NCI-H510A (cell line): Measurements from ENCODE around the gene COX5A.
"Not testable (repeated sequence)": the region's sequence is repeated elsewhere in the genome, so short reads cannot be mapped to it uniquely, and the experiment has no call there.

Experiments used
- DNase-seq: peaks from one replicate; lab custom pipeline; 2025; lab: John Stamatoyannopoulos, UW

The COX5A gene

DNA sequence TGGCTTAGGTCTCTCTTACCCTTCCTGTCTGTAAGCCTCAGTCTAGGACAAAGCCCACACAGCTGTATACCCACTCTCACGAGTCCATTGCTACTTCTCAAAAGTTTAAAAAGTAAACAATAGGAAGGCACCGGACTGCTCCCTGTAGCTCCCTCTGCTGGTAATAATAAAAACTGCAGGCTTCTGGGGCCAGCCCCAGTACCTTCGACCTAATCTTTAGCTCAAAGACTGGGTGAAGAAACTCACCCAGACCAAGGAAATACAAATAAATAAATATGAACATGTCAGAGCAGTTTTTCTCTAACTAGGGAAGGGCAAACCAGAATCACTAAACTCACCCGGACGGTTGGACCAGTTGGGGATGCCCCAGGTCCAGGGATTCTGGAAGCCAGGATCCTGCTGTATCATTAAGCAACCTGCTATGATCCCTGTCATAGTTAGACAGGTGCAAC is 36.2 kb downstream of the COX5A start:
- DNase-seq, result no peak

DNA sequence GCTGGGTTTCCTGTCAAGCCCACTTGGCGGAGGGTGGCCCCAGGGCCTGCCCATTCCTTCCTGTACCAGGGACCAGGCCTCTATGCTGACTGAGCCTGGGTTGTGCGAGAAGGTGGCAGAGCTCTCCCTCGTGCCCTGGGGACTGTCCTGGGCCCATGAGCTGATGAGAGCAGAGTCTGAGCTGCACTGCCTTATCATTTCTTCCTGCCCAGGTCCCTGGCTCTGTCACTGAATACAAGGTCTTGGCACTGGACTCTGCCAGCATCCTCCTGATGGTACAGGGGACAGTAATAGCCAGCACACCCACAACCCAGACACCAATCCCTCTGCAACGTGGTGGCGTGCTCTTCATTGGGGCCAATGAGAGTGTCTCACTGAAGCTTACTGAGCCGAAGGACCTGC is 40.6 kb downstream of the COX5A start:
- no peak for DNase-seq

DNA sequence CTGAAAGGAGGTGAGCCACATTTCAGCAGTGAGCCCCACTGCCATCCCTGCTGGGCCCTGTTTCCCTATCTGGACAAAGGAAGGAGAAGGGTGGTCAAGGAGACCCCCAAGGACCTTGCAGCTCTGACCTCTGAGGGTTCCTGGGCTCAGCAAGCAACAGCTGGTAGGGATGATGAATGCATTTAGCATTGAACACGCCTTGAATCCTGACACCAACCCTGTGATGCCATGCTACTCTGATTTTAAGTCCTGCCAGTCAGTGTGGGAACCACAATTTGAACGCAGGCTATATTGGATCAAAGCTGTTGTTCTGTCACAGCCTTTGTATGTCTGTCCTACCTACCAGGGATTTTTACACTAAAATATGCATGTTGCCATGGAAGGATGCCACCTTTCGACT is 41.6 kb downstream of the COX5A start:
- DNase-seq, result no peak

DNA sequence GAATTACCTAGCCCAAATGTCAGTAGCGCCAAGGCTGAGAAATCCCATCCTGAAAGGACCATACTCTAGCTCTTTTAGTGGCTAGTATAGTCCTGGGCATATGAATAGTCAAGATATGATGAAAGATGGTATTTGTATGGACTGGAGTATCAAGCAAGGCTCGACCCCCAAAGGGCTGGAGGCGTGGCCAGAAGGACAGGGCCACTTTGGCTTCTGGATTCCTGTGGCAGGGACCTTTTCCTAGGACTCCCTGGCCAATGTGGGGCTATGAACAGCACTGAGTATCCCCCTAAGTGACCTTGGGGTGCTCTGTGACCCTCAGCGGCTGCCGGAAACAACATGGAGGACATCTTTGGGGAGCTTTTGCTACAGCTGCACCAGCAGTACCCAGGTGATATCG is 42.0 kb downstream of the COX5A start:
- DNase-seq, result no peak

DNA sequence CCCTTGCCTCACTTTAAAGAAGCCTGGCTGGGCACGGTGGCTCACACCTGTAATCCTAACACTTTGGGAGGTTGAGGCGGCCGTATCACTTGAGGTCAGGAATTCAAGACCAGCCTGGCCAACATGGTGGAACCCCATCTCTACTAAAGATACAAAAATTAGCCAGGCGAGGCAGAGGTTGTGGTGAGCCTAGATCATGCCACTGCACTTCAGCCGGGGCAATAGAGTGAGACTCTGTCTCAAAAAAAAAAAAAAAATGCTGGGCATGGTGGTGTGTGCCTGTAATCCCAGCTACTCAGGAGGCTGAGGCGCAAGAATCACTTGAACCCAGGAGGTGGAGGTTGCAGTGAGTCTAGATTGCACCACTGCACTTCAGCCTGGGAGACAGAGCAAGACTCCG is 43.5 kb downstream of the COX5A start:
- DNase-seq, result not testable (repeated sequence)

DNA sequence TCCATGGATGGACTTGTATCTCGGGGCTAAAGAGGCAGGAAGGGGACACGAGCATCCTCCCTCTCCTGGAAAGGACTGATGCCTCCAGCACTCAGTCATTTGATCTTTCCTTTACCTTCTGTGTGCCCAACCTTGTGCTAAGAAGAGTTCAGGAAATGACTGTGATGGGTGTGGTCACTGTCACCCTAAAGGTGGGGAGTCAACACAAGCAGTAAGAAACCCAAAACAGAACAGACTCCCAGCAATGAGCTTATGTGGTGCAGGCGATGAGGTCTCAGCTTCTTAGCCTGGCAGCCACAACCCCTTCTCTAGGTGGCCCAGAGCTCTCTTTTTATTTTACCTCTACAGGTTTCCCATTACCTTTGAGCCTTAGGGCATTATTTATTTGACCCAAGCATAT is 44.2 kb downstream of the COX5A start:
- no peak for DNase-seq

DNA sequence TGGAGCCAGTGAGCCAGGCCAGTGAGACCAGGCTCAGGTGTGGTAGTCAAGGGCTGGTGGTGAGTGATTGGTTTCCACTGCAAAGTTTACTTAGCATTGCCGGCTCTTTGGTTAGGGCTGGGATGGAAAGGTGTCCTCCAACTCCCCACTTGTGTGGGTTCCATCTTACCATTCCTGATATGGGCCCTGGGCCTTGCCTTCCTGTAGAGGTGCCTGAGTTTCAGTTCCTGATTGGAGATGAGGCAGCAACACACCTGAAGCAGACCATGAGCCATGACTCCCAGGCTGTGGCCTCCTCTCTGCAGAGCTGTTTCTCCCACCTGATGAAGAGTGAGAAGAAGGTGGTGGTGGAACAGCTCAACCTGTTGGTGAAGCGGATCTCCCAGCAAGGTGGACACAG is 44.9 kb downstream of the COX5A start:
- no peak for DNase-seq

DNA sequence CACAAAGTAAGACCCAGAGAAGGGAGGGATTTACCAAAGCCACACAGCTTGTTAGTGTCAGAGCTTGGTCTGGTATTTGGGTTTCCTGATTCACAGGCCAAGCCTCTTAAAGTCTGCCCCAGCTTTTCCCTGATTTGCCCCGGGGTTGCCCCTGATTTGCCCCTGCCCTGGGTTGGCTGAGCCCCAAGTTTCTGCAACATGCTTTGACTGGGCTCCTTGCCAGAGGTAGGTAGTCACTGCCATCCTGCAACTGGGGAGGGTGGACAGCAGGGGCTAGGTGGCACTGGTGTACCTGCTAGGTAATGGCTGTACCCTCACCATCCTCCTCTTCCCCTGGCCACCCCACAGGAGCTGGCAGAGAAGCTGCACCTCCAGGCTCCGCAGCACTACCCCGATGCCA is 45.6 kb downstream of the COX5A start:
- DNase-seq, result no peak

DNA sequence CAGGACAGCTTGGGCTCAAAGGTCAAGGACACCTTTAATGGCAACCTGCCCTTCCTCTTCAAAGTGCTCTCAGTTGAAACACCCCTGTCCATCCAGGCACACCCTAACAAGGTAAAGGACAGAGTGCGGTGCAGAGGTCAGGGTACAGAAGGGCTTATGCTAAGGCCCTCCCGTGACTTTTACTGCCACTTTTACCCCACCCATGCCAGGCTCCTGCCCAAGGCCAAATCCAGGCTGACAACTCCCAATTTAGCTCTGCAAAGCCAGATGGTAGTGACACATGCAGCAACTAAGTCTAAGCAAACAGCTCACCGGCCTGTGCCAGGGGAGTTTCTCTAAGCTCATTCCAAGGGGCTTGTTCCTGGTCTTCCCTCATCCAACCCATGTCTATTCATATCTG is 46.4 kb downstream of the COX5A start:
- DNase-seq, result no peak

DNA sequence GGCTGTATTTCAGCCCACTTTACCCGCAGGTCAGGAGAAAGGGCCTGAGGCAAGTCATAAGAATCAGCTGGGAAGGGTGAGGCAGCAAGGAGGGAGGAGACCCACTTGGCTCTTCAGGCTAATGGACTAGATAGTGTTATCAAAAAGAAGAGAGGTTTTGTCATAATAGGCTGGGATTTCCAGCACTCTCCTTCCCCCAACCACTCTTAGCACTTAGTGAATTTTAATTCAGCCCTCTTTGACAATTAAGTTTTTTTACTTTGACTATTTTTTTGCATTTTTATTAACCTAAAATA is 47.3 kb downstream of the COX5A start:
- DNase-seq, result no peak

DNA sequence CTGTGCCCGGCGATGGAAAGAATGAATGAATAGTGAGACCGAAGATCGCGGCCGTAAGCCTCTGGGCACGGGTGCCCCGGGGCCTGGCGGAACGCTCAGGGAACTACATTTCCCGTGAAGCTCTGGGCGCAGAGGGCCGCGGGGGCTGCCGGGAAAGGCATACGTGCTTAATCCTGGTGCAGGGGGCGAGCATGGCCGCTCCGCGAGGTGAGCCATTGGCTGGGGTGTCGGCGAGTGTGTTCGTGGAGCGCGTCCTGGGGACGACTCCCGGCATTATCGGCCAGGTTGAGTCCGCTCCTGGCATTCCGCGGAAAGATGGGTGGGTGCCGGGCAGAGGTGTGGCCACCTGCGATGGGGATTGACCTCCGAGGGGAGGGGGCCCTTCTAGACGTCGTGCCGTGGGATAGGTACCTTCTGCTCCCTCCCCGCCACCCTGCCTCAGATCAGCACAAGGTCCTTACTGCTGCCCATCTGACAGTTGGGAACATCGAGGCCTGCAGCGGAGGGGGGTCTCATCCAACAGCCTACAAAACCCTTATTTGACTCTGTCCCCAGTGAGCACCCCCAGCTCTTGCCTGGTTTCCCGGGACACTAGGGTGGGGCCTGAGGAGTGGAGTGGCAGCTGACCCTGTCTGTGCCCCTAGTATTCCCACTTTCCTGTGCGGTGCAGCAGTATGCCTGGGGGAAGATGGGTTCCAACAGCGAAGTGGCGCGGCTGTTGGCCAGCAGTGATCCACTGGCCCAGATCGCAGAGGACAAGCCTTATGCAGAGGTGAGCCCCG is 47.8 kb downstream of the COX5A start, which contains the start of gene MPI:
Gene MPI, plus strand, starts transcription at position 160 of the 782 bp plus-strand sequence. Its CDS starts 32 bp downstream, at position 192.
- peak; percentile 60 for DNase-seq

DNA sequence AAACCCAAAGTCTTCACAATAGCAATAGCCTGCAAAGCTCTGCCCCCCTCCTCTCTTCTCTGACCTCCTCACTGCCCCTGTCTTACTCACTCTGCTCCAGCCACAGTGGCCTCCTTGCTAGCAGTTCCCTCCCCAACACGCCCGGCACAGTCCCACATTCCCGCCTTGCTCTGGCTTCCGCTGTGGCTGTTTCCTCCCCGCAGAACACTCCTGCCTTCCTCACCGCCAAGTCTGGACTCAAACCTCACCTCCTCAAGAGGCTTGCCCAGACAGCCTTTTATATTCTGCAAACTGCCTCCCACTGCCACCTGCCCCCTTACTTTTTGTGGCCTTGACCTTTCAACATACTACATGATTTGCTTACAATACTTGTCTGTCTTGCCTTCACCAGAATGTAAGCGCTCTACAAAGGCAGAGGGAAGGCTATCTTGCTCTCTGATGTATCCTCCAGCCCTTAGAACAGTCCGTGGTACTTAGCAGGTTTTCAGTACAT is 48.4 kb downstream of the COX5A start:
- DNase-seq, result no peak

DNA sequence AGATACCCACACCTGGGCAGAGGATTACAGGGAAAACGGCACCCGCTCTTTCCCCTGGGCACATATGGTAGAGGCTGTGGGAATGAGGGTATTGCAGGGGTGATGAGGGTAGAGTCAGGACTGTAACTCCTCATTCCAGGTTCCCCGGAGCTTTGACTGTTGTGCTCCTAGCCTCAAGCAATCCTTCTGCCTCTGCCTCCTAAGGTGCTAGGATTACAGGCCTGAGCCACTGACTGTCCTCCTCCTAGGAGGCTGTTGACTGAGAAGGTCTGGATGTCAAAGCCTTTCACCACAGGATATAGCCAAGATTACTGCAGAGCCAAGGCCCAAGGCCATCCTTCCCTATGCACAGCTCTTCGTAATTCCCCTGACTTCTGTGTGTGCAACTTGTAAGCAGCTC is 49.2 kb downstream of the COX5A start:
- no peak for DNase-seq

DNA sequence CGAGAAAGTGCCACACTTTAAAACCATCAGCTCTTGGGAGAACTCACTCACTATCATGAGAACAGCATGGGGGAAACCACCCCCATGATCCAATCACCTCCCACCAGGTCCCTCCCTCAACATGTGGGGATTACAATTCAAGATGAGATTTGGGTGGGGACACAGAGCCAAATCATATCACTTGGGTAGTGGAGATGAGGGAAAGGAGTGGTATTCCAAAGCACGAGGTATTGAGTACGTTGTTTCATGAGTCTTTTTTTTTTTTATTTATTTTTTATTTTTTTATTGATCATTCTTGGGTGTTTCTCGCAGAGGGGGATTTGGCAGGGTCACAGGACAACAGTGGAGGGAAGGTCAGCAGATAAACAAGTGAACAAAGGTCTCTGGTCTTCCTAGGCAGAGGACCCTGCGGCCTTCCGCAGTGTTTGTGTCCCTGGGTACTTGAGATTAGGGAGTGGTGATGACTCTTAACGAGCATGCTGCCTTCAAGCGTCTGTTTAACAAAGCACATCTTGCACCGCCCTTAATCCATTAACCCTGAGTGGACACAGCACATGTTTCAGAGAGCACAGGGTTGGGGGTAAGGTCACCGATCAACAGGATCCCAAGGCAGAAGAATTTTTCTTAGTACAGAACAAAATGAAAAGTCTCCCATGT is 50.2 kb downstream of the COX5A start:
- DNase-seq, result not testable (repeated sequence)

DNA sequence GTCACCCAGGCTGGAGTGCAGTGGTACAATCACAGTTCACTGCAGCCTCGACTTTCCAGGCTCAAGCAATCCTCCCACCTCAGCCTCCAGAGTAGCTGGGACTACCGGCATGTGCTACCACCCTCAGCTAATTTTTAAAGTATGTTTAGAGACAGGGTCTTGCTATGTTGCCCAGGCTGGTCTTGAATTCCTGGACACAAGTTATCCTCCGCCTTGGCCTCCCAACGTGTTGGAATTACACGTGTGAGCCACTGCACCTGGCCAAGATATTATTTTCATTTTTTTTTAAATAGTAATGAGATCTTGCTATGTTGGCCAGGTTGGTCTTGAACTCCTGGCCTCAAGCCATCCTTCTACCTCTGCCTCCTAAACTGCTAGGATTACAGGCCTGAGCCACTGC is 52.4 kb downstream of the COX5A start:
- DNase-seq, result no peak

DNA sequence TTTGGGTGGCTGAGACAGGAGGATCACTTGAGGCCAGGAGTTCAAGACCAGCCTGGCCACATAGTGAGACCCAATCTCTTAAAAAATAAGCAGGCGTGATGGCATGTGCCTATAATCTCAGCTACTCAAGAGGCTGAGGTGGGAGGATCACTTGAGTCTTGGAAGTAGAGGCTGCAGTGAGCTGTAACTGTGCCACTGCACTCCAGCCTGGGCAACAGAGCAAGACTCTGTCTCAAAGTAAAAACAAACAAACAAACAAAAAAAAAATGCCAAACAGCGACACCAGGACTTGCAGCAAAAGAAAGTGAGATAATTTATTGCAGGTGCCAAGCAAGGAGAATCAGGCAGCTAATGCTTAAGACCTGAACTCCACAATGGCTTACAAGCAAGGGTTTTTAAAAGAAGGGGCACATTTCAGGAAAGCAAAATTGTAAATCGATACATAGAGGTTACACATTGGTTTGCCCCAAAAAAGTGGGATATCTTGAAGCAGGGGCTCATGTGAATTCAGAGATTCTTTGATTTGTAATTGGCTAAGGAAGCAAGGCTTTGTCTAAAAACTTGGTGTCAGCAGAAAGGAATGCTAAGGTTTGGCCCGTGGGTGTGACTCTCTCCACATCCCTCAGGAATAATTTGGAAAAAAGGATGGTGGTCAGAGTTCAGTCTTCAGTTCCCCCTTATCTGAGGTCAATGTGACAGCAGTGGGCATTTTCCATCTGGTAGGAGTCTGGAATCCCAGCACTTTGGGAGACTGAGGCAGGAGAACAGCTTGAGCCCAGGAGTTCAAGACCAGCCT is 53.2 kb downstream of the COX5A start:
- DNase-seq, result no peak

DNA sequence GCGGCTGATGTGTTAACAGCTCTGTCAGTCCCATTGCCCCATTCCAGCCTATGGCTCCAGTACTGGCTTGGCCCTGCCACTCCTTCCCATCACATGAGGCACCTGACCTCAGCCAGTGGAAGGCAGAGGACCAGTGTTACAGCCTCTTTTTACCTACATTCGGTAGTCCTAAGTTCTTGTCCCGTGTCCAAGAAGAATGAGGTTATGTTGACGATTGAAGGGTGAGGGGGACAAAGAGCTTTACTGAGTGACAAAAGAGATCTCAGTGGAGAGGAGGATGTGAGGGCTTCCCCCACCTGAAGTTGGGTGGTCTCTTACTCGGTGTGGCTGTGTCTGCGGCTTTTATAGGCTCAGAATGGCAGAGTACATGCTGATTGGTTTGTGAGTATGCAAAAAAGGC is 55.3 kb downstream of the COX5A start:
- DNase-seq, result no peak

DNA sequence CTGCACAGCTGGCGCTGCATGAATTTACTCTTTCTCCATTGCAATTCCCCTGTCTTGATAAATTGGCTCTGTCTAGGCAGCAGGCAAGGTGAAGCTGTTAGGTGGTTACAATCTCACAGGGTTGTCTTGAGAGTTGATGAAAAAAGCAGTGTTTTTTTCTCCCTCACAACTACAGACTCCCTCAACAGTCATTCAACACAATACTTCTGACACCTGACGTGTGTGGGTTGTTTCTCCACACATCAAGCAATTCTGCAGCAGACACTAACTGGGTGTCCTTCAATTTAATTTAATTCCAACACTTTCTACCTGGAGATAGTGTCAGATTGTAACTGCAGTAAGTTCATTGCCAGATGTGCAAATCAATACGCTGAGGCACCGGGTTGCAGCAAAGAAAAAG is 59.6 kb downstream of the COX5A start:
- DNase-seq, result no peak

DNA sequence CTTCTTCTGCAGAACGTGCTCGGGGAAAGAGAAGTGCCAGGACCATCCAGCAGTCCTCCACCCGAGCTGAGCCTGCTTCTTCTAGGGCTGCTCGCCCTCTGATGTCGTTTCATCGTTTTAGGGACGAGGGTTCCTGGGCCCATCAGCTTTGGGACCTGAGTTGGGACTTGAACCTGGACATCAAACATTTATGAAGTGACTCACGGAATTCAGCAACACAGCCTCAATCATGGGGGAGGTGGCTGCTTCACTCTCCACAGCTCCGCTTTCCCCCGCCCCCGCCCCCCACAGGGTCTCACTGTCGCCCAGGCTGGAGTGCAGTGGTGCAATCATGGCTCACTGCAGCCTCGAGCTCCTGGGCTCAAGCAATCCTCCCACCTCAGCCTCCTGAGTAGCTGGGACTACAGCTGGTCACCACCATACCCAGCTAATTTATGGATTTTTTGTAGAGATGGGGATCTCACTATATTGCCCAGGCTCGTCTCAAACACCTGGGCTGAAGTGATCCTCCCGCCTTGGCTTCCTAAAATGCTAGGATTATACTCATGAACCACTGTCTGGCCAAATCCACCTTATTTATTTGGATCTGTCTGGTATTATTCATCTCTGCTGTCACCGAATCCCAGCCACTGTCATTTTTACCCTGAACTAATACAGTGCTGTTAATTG is 64.0 kb downstream of the COX5A start:
- DNase-seq, result no peak

DNA sequence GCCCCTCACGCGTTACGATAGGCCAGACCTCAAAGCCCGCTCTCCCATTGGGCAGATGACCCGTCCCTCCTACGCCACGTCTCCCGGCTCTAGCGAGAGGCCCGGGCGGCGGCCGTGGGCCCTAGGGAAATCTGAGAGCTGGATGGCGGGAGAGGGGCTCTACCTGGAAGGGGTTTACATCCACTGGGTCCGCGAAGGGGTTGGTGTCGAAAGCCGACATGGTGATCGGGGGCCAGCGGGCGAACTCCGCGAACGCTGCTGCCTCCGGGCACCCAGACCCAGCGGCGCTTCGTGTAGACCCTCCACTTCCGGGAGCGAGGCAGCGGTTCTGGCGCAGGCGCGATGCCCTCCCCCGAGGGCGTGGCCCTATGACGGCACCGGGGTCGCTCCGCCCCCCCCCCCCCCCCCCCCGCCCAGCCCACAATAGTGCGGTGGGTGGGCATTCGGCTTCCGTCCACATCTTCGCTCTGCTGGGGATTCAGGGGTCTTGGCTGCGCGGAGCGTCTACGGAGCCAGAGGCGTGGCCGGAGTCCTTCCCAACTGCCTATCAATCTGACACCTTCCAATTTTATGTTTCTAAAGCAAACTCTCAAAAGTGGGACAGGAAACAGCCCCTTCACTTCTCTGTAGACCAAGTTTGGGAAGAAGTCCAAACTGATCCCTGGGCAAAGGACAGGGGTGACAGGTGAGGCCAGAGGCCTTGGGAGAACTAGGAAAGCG is 64.7 kb downstream of the COX5A start, which contains the start of gene SCAMP2:
Gene SCAMP2, minus strand, starts transcription at position 330 of the 720 bp plus-strand sequence. Its CDS starts 110 bp downstream, at position 220.
- DNase-seq, result peak; percentile 84

DNA sequence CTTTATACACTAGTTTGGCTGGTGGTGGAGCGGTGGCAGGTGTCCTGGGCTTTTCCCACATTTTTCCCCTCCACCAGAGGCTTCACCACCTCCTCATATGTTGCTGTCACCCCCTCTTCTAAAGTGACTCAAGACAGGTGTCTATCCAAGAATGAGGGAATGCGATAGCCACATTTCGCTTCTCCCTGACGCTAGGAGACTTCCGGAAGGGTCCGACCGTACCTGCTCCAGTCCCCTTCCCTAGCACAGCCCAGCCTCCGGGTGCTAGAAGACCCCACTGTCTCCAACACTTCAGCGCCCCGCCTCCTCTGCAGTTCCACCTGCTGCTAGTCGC is 65.2 kb downstream of the COX5A start:
- DNase-seq, result no peak
